ENCODE measurements around the gene SIX2.

SIX2 gene

DNA sequence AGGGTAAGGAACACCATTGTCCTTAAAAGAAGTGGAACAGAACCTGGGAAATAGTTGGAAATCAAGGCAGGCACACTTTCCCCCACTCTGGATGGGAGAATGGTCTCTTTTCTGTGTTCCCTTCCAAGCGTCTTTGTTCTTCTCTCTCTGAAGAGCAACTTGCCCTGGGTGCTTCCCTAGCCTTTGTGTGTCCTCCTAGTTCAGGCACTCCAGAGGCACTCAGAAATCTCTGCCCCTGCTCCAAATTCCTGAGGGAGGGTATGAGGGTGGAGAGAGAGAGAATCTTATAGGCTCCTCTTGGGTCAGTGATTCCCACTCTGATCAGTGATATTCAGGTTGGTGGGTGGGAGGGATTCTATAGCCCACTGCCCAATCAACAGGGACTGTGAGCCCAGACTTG is 8.8 kb upstream of the SIX2 start:
- H3K27me3 ChIP-seq: peaks cover 93% of the 10 kb centered on the region

DNA sequence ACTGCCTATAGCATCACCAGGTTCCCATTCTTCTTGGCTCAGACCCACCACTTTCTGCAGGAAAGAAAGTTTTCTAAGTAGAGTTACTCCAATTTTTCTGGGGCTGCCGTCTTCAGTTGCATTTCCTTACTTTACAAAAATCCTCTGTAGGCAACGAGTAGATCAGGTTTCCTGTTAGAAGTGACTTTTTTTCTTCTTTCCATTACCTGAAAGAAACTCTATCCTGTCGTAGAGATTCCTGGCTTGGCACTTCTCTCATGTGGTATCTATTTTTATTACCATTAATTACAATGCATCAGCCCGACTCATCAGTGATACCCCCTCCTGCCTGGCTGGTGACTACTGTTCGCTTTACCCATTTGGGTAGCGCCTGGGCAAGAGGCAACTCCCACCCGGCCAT is 5.6 kb upstream of the SIX2 start:
- H3K36me3 ChIP-seq: no peaks in the 10 kb centered on the region
- TF ChIP-seq, protein P1, sequence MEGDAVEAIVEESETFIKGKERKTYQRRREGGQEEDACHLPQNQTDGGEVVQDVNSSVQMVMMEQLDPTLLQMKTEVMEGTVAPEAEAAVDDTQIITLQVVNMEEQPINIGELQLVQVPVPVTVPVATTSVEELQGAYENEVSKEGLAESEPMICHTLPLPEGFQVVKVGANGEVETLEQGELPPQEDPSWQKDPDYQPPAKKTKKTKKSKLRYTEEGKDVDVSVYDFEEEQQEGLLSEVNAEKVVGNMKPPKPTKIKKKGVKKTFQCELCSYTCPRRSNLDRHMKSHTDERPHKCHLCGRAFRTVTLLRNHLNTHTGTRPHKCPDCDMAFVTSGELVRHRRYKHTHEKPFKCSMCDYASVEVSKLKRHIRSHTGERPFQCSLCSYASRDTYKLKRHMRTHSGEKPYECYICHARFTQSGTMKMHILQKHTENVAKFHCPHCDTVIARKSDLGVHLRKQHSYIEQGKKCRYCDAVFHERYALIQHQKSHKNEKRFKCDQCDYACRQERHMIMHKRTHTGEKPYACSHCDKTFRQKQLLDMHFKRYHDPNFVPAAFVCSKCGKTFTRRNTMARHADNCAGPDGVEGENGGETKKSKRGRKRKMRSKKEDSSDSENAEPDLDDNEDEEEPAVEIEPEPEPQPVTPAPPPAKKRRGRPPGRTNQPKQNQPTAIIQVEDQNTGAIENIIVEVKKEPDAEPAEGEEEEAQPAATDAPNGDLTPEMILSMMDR (IDR thresholded peaks at IDR 0.05): no peak
- H3K4me3 ChIP-seq (ENCODE audit: low read depth in 1 of 2, low read length in 1 of 2): no peak overlapping the region
- peaks cover 98% of the 10 kb centered on the region for H3K27me3 ChIP-seq
- no peaks in the 10 kb centered on the region for H3K9me3 ChIP-seq
- peaks cover 3 to 18% of the 10 kb centered on the region in 2 experiments for H3K4me1 ChIP-seq (ENCODE audit: control insufficient read depth in 1 of 2, insufficient read depth in 1 of 2, low read depth in 1 of 2, low read length in 1 of 2)
- no peak overlapping the region for H3K27ac ChIP-seq

More for the DNA sequence above, 8.8 kb upstream of the SIX2 start:
- Histone ChIP-seq H3K4me3 (ENCODE audit: low read depth in 1 of 2, low read length in 1 of 2) (no peak overlapping the region), H3K27ac (no peak overlapping the region), H3K9me3 (no peaks in the 10 kb centered on the region), H3K4me1 (ENCODE audit: control insufficient read depth in 1 of 2, insufficient read depth in 1 of 2, low read depth in 1 of 2, low read length in 1 of 2) (peaks cover 0 to 12% of the 10 kb centered on the region in 2 experiments), H3K36me3 (no peaks in the 10 kb centered on the region)
- TF ChIP-seq, protein P1 (IDR thresholded peaks at IDR 0.05): no peak

DNA sequence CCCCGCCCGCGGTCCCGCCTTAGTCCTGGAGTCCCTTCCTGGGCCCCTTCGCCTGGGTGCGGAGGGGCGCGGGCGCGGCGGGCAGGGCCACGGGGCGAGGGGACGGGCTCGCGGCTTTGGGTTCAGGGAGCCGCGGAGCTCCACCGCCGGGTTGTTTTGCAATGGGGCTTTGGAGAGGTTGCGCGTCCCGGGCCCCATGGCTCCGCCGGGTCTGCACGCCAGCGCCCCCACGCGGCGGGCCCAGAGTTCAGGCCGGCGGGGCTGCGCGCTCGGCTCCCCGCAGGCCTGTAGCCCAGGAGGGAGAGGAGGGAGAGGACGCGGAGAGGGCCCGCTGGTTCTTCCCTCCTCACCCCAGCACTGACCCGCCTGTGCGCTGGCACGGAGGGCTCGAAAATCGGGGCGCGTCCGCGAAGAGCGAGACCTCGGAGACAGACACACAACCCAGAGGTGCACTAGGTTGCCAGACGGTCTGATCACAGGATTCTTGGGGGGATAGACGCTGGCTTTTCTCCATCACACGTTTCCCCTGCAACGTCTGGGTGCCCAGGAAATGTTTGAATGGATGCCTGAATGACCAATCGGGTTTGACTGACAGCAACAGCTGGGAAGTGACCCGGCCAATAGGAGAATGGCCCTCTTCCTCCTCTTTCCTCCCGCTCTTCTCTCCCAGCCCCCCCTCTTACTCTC is 4.9 kb upstream of the SIX2 start:
- TF ChIP-seq, protein P1 (IDR thresholded peaks at IDR 0.05): no peak
- Histone ChIP-seq H3K27me3 (peaks cover 100% of the 10 kb centered on the region), H3K36me3 (no peaks in the 10 kb centered on the region), H3K27ac (no peak overlapping the region), H3K4me3 (ENCODE audit: low read depth in 1 of 2, low read length in 1 of 2) (no peak overlapping the region), H3K4me1 (ENCODE audit: control insufficient read depth in 1 of 2, insufficient read depth in 1 of 2, low read depth in 1 of 2, low read length in 1 of 2) (peaks cover 4 to 25% of the 10 kb centered on the region in 2 experiments), H3K9me3 (no peaks in the 10 kb centered on the region)

DNA sequence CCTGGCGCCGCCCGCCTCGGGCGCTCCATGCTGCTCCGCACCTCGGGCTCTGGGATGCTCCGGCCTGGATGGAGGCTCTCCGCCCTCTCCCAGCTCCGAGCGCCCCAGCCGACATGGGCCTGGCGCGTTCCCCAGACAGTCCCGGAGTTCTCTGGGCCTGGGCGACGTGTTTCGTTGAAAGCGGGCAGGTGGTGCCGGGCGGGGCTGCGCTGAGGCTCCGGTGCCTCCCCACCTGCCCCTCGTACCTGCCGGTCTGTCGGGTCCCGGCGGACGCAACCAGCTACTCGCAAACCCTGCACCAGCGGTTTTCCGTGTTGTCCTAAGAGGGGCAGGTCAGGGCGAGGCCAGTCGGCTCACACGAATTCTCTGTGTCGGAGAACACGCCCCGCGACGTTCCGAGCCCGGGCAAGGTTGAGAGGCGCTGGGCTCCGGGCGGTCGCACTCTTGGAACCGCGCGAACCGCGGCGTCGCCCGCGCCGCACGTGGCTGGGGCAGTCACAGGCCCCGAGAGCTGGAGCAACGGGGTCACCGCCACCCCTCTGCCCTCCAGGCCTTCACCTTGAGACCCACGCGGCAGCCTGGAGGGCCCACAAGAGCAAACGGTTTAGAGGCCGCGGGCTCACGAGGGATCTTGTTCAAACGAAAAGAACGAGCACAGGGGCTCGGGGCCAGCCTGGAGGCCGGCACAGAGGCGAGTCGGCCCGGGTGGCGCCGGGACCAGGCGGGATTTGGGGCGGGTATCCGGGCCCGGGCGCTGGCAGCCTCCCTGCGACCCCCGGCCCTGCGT is 4.2 kb upstream of the SIX2 start:
- Histone ChIP-seq H3K4me3 (ENCODE audit: low read depth in 1 of 2, low read length in 1 of 2) (no peak overlapping the region), H3K4me1 (ENCODE audit: control insufficient read depth in 1 of 2, insufficient read depth in 1 of 2, low read depth in 1 of 2, low read length in 1 of 2) (peaks cover 10 to 32% of the 10 kb centered on the region in 2 experiments), H3K27me3 (peaks cover 100% of the 10 kb centered on the region), H3K9me3 (no peaks in the 10 kb centered on the region), H3K36me3 (no peaks in the 10 kb centered on the region), H3K27ac (no peak overlapping the region)
- TF ChIP-seq, protein P1 (IDR thresholded peaks at IDR 0.05): no peak

DNA sequence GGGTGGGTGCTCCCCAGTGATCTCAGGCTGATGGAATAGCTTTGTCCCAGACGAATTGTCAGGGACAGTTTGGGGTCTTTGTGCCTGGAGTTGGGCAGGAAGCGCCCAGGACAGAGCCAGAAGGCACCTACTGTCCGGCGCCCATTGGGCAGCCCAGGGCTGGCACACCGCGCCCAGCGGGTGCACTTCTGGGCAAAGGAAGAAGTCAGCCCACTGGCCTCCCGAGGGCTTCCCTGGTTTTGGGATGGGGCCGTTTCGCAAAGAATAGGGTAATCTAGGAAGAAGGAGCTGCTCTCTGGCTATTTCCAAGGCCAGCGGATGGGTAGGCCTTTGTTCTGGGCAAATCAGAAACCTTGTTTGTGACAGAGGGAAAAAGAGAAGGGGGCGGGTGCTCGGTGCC is 3.5 kb upstream of the SIX2 start:
- peaks cover 13 to 35% of the 10 kb centered on the region in 2 experiments for H3K4me1 ChIP-seq (ENCODE audit: control insufficient read depth in 1 of 2, insufficient read depth in 1 of 2, low read depth in 1 of 2, low read length in 1 of 2)
- TF ChIP-seq, protein P1 (IDR thresholded peaks at IDR 0.05): no peak
- peaks cover 100% of the 10 kb centered on the region for H3K27me3 ChIP-seq
- H3K27ac ChIP-seq: no peak overlapping the region
- H3K36me3 ChIP-seq: no peaks in the 10 kb centered on the region
- no peak overlapping the region for H3K4me3 ChIP-seq (ENCODE audit: low read depth in 1 of 2, low read length in 1 of 2)
- no peaks in the 10 kb centered on the region for H3K9me3 ChIP-seq
